WTC11 (cell line): ENCODE data around the gene HERC5. TPM values are rescaled to one million over a fixed set of nuclear protein-coding genes. Genes with fewer than 3 reads are reported as not detected.

ENCODE experiments used
- ATAC-seq: fragments of 200-7000 bp; cut with Tn5 transposase; 2 replicates; pipeline ENCODE4 v1.10.0; 2021; ENCODE audit warnings: mild to moderate bottlenecking, moderate library complexity
- CTCF ChIA-PET: fragments of 300-600 bp; sonication (Branson Sonifier 250); formaldehyde crosslinking; loops from one replicate; lab custom pipeline; 2021; ENCODE audit warnings: antibody characterized with exemption; lab: Charles Lee
- POLR2A ChIA-PET: fragments of 350-600 bp; sonication (Branson Sonifier 250); formaldehyde crosslinking; loops from one replicate; lab custom pipeline; 2021; ENCODE audit warnings: antibody characterized with exemption; lab: Charles Lee
- DNase-seq: peaks from one replicate; pipeline ENCODE4 v3.0.0; 2021; ENCODE audit warnings: low spot score
- H3K27ac Mint-ChIP-seq: 2 replicates; pipeline ENCODE4 v1.8.0; 2021; ENCODE audit warnings: mixed read lengths
- H3K27me3 Mint-ChIP-seq: 2 replicates; pipeline ENCODE4 v1.8.0; 2021; ENCODE audit warnings: low read depth, mild to moderate bottlenecking, moderate library complexity, mixed read lengths
- H3K36me3 Mint-ChIP-seq: 2 replicates; pipeline ENCODE4 v1.8.0; 2021; ENCODE audit warnings: mixed read lengths
- H3K4me1 Mint-ChIP-seq: 2 replicates; pipeline ENCODE4 v1.8.0; 2022; ENCODE audit warnings: mixed read lengths
- H3K4me3 Mint-ChIP-seq: 2 replicates; pipeline ENCODE4 v1.8.0; 2021; ENCODE audit warnings: mild to moderate bottlenecking, moderate library complexity, mixed read lengths
- H3K9me3 Mint-ChIP-seq: 2 replicates; pipeline ENCODE4 v1.8.0; 2021; ENCODE audit warnings: mixed read lengths
- ATF1 ChIP-seq: sonication (generic); formaldehyde crosslinking; IDR thresholded peaks from 2 replicates; pipeline ENCODE4 v1.8.1; 2023; ENCODE audit warnings: mild to moderate bottlenecking, moderate library complexity, missing genetic modification reagents
- ATF3 ChIP-seq: sonication (generic); formaldehyde crosslinking; conservative IDR thresholded peaks from 2 replicates; pipeline ENCODE4 v1.8.1; 2022; ENCODE audit warnings: mild to moderate bottlenecking, missing genetic modification reagents
- ESRRA ChIP-seq: sonication (generic); formaldehyde crosslinking; IDR thresholded peaks from 2 replicates; pipeline ENCODE4 v1.8.1; 2022; ENCODE audit warnings: mild to moderate bottlenecking, missing genetic modification reagents, borderline replicate concordance
- ETV6 ChIP-seq: sonication (generic); formaldehyde crosslinking; IDR thresholded peaks from 2 replicates; pipeline ENCODE4 v1.8.1; 2022; ENCODE audit warnings: mild to moderate bottlenecking, missing genetic modification reagents
- FOXP4 ChIP-seq: sonication (generic); formaldehyde crosslinking; IDR thresholded peaks from 2 replicates; pipeline ENCODE4 v1.8.0; 2022; ENCODE audit warnings: mild to moderate bottlenecking, missing genetic modification reagents
- GRHL2 ChIP-seq: fragments of 250-450 bp; sonication (Bioruptor Pico); IDR thresholded peaks from 2 replicates; pipeline ENCODE4 v1.8.0; 2022; ENCODE audit warnings: mild to moderate bottlenecking, moderate library complexity; ENCODE audit not compliant: insufficient replicate concordance, severe bottlenecking
- NR2C2 ChIP-seq: sonication (generic); formaldehyde crosslinking; IDR thresholded peaks from 2 replicates; pipeline ENCODE4 v1.8.0; 2022; ENCODE audit warnings: mild to moderate bottlenecking, missing genetic modification reagents
- SMAD4 ChIP-seq: sonication (generic); formaldehyde crosslinking; IDR thresholded peaks from 2 replicates; pipeline ENCODE4 v1.8.0; 2022; ENCODE audit warnings: mild to moderate bottlenecking, missing genetic modification reagents
- TEAD4 ChIP-seq: sonication (generic); formaldehyde crosslinking; IDR thresholded peaks from 2 replicates; pipeline ENCODE4 v1.8.0; 2022; ENCODE audit warnings: mild to moderate bottlenecking, missing genetic modification reagents
- ZNF425 ChIP-seq: fragments of 250-450 bp; sonication (Bioruptor Pico); conservative IDR thresholded peaks from 2 replicates; pipeline ENCODE4 v1.9.0; 2021; ENCODE audit warnings: mild to moderate bottlenecking
- ZNF532 ChIP-seq: fragments of 250-450 bp; sonication (Bioruptor Pico); IDR thresholded peaks from 2 replicates; pipeline ENCODE4 v1.9.0; 2021; ENCODE audit warnings: mild to moderate bottlenecking, borderline replicate concordance
- total RNA-seq: library from RNA; stranded (reverse); gene quantifications from 3 replicates; pipeline ENCODE4 v1.2.3, GENCODE V29; 2021
- TF ChIP-seq, protein P1 (sequence below): sonication (generic); formaldehyde crosslinking; IDR thresholded peaks from 2 replicates; pipeline ENCODE4 v1.8.1; 2022; ENCODE audit warnings: low read depth, mild to moderate bottlenecking, moderate library complexity, missing genetic modification reagents, borderline replicate concordance
- TF ChIP-seq, protein P2 (sequence below): sonication (generic); formaldehyde crosslinking; IDR thresholded peaks from 2 replicates; pipeline ENCODE4 v1.8.1; 2023; ENCODE audit warnings: mild to moderate bottlenecking, moderate library complexity, missing genetic modification reagents
- TF ChIP-seq, protein P3 (sequence below): fragments of 250-450 bp; sonication (Bioruptor Pico); IDR thresholded peaks from 2 replicates; pipeline ENCODE4 v2.1.2; 2022; ENCODE audit warnings: mild to moderate bottlenecking, moderate library complexity
- TF ChIP-seq, protein P4 (sequence below): sonication (generic); formaldehyde crosslinking; IDR thresholded peaks from 2 replicates; pipeline ENCODE4 v1.8.1; 2023; ENCODE audit warnings: mild to moderate bottlenecking, missing genetic modification reagents, borderline replicate concordance
- TF ChIP-seq, protein P5 (sequence below): fragments of 250-450 bp; sonication (Bioruptor Pico); IDR thresholded peaks from 2 replicates; pipeline ENCODE4 v1.9.0; 2021; ENCODE audit warnings: mild to moderate bottlenecking

HERC5 gene
- total RNA-seq, 1 experiment from 2014 or later: 14.3 TPM

DNA sequence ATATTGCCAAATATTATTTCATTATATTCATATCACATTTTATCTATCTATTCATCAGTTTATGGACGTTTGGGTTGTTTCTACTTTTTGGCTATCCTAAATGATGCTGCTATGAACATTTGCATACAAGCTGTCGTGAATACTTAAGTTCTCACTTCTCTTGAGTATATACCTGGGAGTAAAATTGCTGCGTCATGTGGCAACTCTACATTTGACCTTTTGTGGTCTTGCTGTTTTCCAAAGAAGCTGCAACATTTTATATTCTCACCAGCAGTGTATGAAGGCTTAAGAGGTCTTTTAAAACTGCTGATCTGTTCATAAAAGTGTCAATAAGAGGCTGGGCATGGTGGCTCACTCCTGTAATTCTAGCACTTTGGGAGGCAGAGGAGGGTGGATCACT lies 60.9 kb downstream of the HERC5 start:
- H3K27me3 Mint-ChIP-seq: no peaks in the 10 kb centered on the region
- POLR2A ChIA-PET: no interaction called here
- ATAC-seq (no peak), DNase-seq (no peak)
- CTCF ChIA-PET: interaction anchor here (0.9 to 6.2 kb wide), 2 partner anchors 22 to 300 kb away, joined by 3 to 106 read pairs; no protein-coding TSS in a partner anchor
- no peaks in the 10 kb centered on the region for H3K9me3 Mint-ChIP-seq
- H3K4me3 Mint-ChIP-seq: no peak overlapping the region
- peaks cover 19% of the 10 kb centered on the region for H3K4me1 Mint-ChIP-seq
- H3K36me3 Mint-ChIP-seq: peaks cover 10% of the 10 kb centered on the region
- no peak overlapping the region for H3K27ac Mint-ChIP-seq
- no peak for TF ChIP-seq TEAD4
- no peak for TF ChIP-seq GRHL2
- no peak for TF ChIP-seq ZNF425 (CRISPR knock-in tag)
- TF ChIP-seq SMAD4 (CRISPR knock-in tag): no peak
- no peak for TF ChIP-seq ZNF532 (CRISPR knock-in tag)
- TF ChIP-seq, protein P1, sequence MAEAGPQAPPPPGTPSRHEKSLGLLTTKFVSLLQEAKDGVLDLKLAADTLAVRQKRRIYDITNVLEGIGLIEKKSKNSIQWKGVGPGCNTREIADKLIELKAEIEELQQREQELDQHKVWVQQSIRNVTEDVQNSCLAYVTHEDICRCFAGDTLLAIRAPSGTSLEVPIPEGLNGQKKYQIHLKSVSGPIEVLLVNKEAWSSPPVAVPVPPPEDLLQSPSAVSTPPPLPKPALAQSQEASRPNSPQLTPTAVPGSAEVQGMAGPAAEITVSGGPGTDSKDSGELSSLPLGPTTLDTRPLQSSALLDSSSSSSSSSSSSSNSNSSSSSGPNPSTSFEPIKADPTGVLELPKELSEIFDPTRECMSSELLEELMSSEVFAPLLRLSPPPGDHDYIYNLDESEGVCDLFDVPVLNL (CRISPR knock-in tag): no peak
- TF ChIP-seq ESRRA: no peak
- TF ChIP-seq ETV6 (CRISPR knock-in tag): no peak
- TF ChIP-seq, protein P2, sequence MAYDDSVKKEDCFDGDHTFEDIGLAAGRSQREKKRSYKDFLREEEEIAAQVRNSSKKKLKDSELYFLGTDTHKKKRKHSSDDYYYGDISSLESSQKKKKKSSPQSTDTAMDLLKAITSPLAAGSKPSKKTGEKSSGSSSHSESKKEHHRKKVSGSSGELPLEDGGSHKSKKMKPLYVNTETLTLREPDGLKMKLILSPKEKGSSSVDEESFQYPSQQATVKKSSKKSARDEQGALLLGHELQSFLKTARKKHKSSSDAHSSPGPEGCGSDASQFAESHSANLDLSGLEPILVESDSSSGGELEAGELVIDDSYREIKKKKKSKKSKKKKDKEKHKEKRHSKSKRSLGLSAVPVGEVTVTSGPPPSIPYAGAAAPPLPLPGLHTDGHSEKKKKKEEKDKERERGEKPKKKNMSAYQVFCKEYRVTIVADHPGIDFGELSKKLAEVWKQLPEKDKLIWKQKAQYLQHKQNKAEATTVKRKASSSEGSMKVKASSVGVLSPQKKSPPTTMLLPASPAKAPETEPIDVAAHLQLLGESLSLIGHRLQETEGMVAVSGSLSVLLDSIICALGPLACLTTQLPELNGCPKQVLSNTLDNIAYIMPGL (CRISPR knock-in tag): no peak
- no peak for TF ChIP-seq ATF3 (CRISPR knock-in tag)
- TF ChIP-seq, protein P3, sequence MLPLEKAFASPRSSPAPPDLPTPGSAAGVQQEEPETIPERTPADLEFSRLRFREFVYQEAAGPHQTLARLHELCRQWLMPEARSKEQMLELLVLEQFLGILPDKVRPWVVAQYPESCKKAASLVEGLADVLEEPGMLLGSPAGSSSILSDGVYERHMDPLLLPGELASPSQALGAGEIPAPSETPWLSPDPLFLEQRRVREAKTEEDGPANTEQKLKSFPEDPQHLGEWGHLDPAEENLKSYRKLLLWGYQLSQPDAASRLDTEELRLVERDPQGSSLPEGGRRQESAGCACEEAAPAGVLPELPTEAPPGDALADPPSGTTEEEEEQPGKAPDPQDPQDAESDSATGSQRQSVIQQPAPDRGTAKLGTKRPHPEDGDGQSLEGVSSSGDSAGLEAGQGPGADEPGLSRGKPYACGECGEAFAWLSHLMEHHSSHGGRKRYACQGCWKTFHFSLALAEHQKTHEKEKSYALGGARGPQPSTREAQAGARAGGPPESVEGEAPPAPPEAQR (CRISPR knock-in tag): no peak
- TF ChIP-seq, protein P4, sequence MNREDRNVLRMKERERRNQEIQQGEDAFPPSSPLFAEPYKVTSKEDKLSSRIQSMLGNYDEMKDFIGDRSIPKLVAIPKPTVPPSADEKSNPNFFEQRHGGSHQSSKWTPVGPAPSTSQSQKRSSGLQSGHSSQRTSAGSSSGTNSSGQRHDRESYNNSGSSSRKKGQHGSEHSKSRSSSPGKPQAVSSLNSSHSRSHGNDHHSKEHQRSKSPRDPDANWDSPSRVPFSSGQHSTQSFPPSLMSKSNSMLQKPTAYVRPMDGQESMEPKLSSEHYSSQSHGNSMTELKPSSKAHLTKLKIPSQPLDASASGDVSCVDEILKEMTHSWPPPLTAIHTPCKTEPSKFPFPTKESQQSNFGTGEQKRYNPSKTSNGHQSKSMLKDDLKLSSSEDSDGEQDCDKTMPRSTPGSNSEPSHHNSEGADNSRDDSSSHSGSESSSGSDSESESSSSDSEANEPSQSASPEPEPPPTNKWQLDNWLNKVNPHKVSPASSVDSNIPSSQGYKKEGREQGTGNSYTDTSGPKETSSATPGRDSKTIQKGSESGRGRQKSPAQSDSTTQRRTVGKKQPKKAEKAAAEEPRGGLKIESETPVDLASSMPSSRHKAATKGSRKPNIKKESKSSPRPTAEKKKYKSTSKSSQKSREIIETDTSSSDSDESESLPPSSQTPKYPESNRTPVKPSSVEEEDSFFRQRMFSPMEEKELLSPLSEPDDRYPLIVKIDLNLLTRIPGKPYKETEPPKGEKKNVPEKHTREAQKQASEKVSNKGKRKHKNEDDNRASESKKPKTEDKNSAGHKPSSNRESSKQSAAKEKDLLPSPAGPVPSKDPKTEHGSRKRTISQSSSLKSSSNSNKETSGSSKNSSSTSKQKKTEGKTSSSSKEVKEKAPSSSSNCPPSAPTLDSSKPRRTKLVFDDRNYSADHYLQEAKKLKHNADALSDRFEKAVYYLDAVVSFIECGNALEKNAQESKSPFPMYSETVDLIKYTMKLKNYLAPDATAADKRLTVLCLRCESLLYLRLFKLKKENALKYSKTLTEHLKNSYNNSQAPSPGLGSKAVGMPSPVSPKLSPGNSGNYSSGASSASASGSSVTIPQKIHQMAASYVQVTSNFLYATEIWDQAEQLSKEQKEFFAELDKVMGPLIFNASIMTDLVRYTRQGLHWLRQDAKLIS (CRISPR knock-in tag): no peak
- no peak for TF ChIP-seq FOXP4 (CRISPR knock-in tag)
- no peak for TF ChIP-seq NR2C2 (CRISPR knock-in tag)
- no peak for TF ChIP-seq ATF1 (CRISPR knock-in tag)
- TF ChIP-seq, protein P5, sequence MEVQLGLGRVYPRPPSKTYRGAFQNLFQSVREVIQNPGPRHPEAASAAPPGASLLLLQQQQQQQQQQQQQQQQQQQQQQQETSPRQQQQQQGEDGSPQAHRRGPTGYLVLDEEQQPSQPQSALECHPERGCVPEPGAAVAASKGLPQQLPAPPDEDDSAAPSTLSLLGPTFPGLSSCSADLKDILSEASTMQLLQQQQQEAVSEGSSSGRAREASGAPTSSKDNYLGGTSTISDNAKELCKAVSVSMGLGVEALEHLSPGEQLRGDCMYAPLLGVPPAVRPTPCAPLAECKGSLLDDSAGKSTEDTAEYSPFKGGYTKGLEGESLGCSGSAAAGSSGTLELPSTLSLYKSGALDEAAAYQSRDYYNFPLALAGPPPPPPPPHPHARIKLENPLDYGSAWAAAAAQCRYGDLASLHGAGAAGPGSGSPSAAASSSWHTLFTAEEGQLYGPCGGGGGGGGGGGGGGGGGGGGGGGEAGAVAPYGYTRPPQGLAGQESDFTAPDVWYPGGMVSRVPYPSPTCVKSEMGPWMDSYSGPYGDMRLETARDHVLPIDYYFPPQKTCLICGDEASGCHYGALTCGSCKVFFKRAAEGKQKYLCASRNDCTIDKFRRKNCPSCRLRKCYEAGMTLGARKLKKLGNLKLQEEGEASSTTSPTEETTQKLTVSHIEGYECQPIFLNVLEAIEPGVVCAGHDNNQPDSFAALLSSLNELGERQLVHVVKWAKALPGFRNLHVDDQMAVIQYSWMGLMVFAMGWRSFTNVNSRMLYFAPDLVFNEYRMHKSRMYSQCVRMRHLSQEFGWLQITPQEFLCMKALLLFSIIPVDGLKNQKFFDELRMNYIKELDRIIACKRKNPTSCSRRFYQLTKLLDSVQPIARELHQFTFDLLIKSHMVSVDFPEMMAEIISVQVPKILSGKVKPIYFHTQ (CRISPR knock-in tag): no peak
